Peyer's patch (tissue), 4 donors: ENCODE data around the gene MT1X. TPM values are rescaled to one million over a fixed set of nuclear protein-coding genes. Genes with fewer than 3 reads are reported as not detected.
"Not testable (repeated sequence)": the region's sequence is repeated elsewhere in the genome, so short reads cannot be mapped to it uniquely, and the experiment has no call there.

Experiments used
- DNase-seq, 3 donors: peaks; one replicate each; pipeline ENCODE4 v3.0.0-alpha.2; 2017 to 2019
- H3K27ac ChIP-seq, 4 donors: fragments of 200-600 bp; sonication (generic); one replicate each; pipeline ENCODE4 v1.5.1; 2016 to 2019
- H3K27me3 ChIP-seq, 2 donors: fragments of 200-600 bp; sonication (generic); one replicate each; pipeline ENCODE4 v1.5.1; 2019
- H3K36me3 ChIP-seq, 3 donors: fragments of 200-600 bp; sonication (generic); one replicate each; pipeline ENCODE4 v1.5.1; 2016 to 2019
- H3K4me1 ChIP-seq, 4 donors: fragments of 200-600 bp; sonication (generic); one replicate each; pipeline ENCODE4 v1.5.1; 2016 to 2019
- H3K4me3 ChIP-seq, 4 donors: fragments of 200-600 bp; sonication (generic); 1 replicate in 3 of 4; 2 replicates in 1 of 4; pipeline ENCODE4 v1.5.1; 2016 to 2019; ENCODE audit warnings: mild to moderate bottlenecking in 1 of 4
- H3K9me3 ChIP-seq, 4 donors: fragments of 200-600 bp; sonication (generic); one replicate each; pipeline ENCODE4 v1.5.1; 2016 to 2019; ENCODE audit warnings: mild to moderate bottlenecking in 1 of 4
- POLR2A ChIP-seq, 2 donors: fragments of 450-650 bp; IDR thresholded peaks; one replicate each; pipeline ENCODE4 v1.5.1; 2017; ENCODE audit warnings: antibody characterized with exemption in 2 of 2, mild to moderate bottlenecking in 2 of 2, moderate library complexity in 2 of 2
- total RNA-seq, 4 donors: library from RNA; depleted of rRNA; stranded (reverse); fragments of >200 nt; gene quantifications; one replicate each; pipeline ENCODE4 v1.1.0, GENCODE V29; 2016
- TF ChIP-seq, protein P1 (sequence below), 6 experiments: fragments of 450-650 bp in 4 of 6; fragments of 200-600 bp in 2 of 6; sonication (generic) in 1 of 6; IDR thresholded peaks; one replicate each; pipeline ENCODE4 v1.5.1; 2017 to 2019; ENCODE audit warnings: antibody characterized with exemption in 6 of 6, mild to moderate bottlenecking in 3 of 6, moderate library complexity in 1 of 6

Gene MT1X
- total RNA-seq, 4 donors from 2014 or later = 121 to 1,155 (median 305) TPM

DNA sequence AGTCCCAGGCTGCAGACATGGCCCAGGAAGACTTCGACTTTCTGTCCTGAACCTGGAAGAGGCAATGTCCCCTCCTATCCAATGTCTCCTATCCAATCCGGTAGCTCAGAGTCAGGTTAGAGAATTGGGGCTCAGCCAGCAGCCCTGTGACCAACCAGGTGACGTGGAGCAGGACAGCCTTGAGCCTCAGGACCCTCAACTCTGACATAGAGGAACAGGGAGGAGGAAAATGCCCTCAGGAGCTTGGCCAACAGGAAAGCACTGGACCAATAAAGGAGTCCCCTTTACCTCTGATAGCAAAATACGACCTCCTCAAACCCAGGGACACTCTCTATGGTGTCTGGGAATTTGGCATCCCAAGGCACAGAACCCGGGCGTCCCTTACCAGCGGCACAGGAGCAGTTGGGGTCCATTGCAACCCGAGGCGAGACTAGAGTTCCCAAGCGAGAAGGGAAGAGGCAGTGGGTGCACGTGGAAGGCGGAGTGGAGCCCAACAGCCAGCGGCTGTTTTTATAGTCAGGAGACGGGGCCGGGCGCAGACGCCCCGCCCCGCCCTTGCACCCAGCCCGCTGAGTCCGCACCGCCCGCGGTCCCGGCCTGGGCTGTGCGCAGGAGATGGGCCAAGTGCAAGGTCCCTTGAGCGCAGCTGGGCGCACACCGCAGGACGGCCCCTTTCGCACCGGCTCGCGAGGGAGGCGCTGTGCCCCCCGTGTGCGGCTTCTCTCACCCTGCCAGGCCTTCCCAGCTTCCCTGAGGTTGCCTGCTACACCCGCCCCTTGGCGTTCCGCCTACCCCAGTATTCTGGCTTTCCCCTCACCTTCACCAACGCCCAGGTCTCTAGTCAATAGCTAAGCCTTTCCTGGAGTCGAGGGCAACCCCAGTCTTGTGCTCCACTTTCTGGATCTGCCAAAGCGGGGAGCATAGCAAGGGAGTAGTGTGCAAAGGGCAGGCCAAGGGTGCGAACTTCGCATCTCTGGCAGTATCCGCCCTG is 14.4 kb upstream of the MT1X start, which contains the start of gene MT1G:
Gene MT1G, minus strand, starts transcription at position 485 of the 991 bp plus-strand sequence. Its CDS starts 72 bp downstream, at position 413.
- H3K4me1 ChIP-seq = peaks cover 0 to 25% (median 0%) of the 10 kb centered on the region in 4 donors
- no peaks in the 10 kb centered on the region for H3K36me3 ChIP-seq
- DNase-seq = peak in 2 of 3 donors; percentile 76 to 94
- TF ChIP-seq POLR2A (IDR thresholded peaks at IDR 0.05) = peak; percentile 57 to 85
- TF ChIP-seq, protein P1, sequence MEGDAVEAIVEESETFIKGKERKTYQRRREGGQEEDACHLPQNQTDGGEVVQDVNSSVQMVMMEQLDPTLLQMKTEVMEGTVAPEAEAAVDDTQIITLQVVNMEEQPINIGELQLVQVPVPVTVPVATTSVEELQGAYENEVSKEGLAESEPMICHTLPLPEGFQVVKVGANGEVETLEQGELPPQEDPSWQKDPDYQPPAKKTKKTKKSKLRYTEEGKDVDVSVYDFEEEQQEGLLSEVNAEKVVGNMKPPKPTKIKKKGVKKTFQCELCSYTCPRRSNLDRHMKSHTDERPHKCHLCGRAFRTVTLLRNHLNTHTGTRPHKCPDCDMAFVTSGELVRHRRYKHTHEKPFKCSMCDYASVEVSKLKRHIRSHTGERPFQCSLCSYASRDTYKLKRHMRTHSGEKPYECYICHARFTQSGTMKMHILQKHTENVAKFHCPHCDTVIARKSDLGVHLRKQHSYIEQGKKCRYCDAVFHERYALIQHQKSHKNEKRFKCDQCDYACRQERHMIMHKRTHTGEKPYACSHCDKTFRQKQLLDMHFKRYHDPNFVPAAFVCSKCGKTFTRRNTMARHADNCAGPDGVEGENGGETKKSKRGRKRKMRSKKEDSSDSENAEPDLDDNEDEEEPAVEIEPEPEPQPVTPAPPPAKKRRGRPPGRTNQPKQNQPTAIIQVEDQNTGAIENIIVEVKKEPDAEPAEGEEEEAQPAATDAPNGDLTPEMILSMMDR (IDR thresholded peaks at IDR 0.05) = no peak
- H3K27me3 ChIP-seq = no peaks in the 10 kb centered on the region
- peak within 1 kb of the TSS in 2 of 4 donors; percentile 34 to 56 for H3K4me3 ChIP-seq
- H3K9me3 ChIP-seq = no peaks in the 10 kb centered on the region
- H3K27ac ChIP-seq = peak within 1 kb of the TSS in 2 of 4 donors; percentile 48 to 93

DNA sequence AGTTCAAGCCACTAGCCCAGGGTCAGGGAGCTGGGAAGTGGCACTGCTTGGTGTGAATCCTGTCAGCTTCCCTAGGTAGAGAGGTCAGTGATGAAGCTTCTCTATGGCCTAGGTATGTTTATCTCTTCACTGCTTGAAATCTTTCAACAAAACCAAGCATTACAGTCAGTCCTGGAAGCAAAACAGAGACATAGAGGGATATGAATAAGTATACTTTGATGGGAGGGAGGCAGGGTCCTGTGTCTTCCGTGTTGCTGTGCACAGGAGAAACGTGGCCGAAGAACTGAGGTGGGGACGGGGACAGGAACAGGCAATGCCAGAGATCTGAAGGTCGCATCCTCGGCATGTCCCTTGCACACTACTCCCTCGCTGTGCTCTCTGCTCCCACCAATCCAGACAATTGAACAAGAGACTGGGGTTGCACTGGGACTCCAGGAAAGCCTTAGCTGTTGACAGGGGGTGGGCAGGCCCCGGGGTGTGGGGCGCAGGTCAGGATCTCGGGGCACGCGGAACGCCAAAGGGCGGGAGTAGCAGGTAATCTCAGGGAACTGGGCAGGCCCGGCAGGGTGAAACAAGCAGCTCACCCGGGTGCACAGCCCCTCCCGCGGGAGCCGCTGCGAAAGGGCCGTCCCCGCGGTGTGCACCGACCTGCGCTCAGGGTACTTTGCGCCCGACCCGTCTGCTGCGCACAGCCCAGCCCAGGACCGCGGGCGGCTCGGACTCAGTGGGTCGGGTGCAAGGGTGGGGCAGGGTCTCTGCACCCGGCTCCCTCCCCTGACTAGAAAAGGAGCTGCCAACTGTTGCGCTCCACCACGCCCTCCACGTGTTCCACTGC is 13.0 kb upstream of the MT1X start, which contains the start of gene MT1H:
Gene MT1H, plus strand, starts transcription at position 810 of the 835 bp plus-strand sequence. CDS start 71 bp downstream, outside the sequence.
- H3K27ac ChIP-seq = peak within 1 kb of the TSS in 1 of 4 donors; percentile 93
- TF ChIP-seq POLR2A (IDR thresholded peaks at IDR 0.05) = no peak
- TF ChIP-seq, protein P1 (IDR thresholded peaks at IDR 0.05) = no peak

DNA sequence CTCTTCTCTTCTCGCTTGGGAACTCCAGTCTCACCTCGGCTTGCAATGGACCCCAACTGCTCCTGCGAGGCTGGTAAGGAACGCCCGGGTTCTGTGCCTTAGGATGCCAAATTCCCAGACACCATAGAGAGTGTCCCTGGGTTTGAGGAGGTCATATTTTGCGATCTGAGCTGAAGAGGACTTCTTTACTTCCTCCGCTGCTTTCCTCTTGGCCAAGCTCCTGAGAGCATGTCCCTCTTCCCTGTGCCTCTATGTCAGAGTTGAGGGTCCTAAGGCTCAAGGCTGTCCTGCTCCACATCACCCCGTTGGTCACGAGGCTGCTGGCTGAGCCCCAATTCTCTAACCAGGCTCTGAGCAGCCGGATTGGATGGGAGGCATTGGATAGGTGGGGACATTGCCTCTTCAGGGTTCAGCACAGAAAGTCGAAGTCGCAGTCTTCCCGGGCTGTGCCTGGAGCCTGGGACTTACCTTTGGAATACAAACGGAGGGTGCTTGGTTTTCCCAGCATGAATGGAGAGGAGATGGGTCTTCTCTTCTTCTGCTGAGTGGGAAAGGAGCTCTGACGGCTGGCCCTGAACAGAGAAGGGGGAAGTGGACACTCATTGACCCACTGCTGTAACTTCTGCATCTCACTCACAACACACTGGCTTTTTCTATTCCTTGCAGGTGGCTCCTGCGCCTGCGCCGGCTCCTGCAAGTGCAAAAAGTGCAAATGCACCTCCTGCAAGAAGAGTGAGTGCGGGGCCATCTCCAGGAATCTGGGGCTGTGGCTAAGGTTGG is 12.2 kb upstream of the MT1X start:
- H3K4me1 ChIP-seq = peaks cover 0 to 21% (median 0%) of the 10 kb centered on the region in 4 donors
- TF ChIP-seq POLR2A (IDR thresholded peaks at IDR 0.05) = no peak
- TF ChIP-seq, protein P1 (IDR thresholded peaks at IDR 0.05) = no peak
- H3K36me3 ChIP-seq = no peaks in the 10 kb centered on the region
- no peak overlapping the region for H3K27ac ChIP-seq
- peak overlapping the region in 1 of 4 donors; percentile 56 for H3K4me3 ChIP-seq
- no peaks in the 10 kb centered on the region for H3K9me3 ChIP-seq
- no peaks in the 10 kb centered on the region for H3K27me3 ChIP-seq
- no peak for DNase-seq

More for the DNA sequence above, 13.0 kb upstream of the MT1X start, which contains the start of gene MT1H:
- Histone ChIP-seq H3K27me3 (no peaks in the 10 kb centered on the region), H3K36me3 (no peaks in the 10 kb centered on the region), H3K9me3 (no peaks in the 10 kb centered on the region), H3K4me3 (peak within 1 kb of the TSS in 1 of 4 donors; percentile 56), H3K4me1 (peaks cover 0 to 21% (median 0%) of the 10 kb centered on the region in 4 donors)
- peak in 2 of 3 donors; percentile 53 to 96 for DNase-seq

DNA sequence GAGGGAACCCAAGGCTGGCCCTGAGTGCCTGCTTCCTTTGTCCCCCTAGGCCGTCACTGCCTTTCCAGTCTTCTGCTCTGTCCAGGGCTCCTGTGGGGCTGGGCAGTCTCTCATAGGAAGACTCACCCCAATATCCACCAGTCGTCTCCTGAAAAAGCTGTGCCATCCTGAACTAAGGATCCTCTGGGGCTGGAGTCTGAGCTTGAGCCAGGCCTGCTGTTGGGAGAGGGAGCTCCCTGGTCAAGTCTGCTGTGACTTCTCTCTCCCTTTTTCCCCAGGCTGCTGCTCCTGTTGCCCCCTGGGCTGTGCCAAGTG is 11.7 kb upstream of the MT1X start:
- Histone ChIP-seq H3K27me3 (peaks cover 0 to 3% of the 10 kb centered on the region in 2 donors), H3K4me3 (peak overlapping the region in 1 of 4 donors; percentile 56), H3K27ac (no peak overlapping the region), H3K4me1 (peaks cover 0 to 23% (median 0%) of the 10 kb centered on the region in 4 donors), H3K36me3 (no peaks in the 10 kb centered on the region), H3K9me3 (no peaks in the 10 kb centered on the region)
- no peak for TF ChIP-seq POLR2A (IDR thresholded peaks at IDR 0.05)
- TF ChIP-seq, protein P1 (IDR thresholded peaks at IDR 0.05) = no peak
- no peak for DNase-seq

DNA sequence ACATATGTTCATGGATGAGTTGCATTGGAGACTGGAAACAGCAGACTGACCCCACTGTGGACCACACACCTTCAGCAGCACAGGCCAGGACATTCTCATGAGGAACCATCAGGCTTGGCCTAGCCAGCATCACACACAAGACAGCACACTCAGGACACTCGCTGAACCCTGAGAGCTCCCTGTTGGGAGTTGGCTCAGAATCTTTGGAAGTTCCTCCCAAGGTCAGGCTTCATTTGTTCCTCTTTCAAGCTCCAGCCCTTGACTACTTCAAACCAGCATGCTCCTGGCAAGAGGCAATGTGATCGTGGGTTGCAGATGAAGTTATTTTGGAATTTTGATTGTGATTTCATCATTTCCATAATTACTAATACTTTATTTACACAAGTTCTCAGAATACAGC is 10.6 kb upstream of the MT1X start:
- not testable (repeated sequence) for H3K9me3 ChIP-seq, H3K27ac ChIP-seq, DNase-seq, H3K27me3 ChIP-seq, H3K36me3 ChIP-seq
- Histone ChIP-seq H3K4me1 (peaks cover 0 to 30% (median 2%) of the 10 kb centered on the region in 4 donors), H3K4me3 (peak overlapping the region in 1 of 4 donors; percentile 56)

DNA sequence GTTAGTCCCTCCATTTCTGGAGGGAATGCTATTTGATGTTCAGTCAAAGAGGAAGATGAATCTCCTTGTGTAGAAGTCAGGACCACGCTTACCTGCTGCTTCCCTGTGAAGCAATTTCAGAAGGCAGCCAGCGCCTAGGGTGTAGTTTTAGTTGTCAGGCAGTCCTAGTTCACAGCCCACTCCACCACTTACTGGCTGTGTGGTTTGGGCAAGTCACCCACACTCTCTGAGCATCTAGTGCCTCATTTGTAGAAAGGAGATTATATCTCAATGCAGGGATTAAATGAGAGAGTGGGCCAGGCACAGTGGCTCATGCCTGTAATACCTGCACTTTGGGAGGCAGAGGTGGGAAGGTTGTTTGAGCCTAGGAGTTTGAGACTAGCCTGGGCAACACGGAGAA is 10.1 kb upstream of the MT1X start:
- peaks cover 0 to 30% (median 2%) of the 10 kb centered on the region in 4 donors for H3K4me1 ChIP-seq
- not testable (repeated sequence) for H3K4me3 ChIP-seq, H3K36me3 ChIP-seq, H3K9me3 ChIP-seq, DNase-seq, H3K27ac ChIP-seq, H3K27me3 ChIP-seq
